Measurements from ENCODE around the gene MARCHF10.

MARCHF10 gene

DNA sequence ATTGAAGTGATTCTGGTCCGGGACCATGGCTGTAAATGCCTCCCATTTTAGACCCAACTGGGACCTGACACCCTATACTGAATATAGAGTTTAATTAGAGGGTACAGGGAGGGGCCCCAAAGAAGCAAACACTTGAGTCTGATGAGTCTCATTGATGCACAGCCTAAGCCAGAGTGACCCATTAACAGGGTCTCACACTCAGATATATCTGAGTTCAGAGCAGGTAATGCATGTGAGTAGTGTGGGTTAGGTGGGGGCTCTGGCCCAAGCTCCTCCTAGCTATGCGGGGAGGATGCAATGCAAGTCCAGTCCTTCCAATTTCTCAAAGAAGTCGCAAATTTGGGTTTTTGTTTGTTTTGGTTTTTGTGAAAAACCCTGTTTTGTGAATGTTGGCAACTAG, 17.1 kb upstream of the MARCHF10 start:
- no peak overlapping the region for H3K27ac ChIP-seq
- TF ChIP-seq ZFX (IDR thresholded peaks at IDR 0.05), result no peak
- TF ChIP-seq, protein P1, sequence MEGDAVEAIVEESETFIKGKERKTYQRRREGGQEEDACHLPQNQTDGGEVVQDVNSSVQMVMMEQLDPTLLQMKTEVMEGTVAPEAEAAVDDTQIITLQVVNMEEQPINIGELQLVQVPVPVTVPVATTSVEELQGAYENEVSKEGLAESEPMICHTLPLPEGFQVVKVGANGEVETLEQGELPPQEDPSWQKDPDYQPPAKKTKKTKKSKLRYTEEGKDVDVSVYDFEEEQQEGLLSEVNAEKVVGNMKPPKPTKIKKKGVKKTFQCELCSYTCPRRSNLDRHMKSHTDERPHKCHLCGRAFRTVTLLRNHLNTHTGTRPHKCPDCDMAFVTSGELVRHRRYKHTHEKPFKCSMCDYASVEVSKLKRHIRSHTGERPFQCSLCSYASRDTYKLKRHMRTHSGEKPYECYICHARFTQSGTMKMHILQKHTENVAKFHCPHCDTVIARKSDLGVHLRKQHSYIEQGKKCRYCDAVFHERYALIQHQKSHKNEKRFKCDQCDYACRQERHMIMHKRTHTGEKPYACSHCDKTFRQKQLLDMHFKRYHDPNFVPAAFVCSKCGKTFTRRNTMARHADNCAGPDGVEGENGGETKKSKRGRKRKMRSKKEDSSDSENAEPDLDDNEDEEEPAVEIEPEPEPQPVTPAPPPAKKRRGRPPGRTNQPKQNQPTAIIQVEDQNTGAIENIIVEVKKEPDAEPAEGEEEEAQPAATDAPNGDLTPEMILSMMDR (conservative IDR thresholded peaks at IDR 0.05), result no peak

DNA sequence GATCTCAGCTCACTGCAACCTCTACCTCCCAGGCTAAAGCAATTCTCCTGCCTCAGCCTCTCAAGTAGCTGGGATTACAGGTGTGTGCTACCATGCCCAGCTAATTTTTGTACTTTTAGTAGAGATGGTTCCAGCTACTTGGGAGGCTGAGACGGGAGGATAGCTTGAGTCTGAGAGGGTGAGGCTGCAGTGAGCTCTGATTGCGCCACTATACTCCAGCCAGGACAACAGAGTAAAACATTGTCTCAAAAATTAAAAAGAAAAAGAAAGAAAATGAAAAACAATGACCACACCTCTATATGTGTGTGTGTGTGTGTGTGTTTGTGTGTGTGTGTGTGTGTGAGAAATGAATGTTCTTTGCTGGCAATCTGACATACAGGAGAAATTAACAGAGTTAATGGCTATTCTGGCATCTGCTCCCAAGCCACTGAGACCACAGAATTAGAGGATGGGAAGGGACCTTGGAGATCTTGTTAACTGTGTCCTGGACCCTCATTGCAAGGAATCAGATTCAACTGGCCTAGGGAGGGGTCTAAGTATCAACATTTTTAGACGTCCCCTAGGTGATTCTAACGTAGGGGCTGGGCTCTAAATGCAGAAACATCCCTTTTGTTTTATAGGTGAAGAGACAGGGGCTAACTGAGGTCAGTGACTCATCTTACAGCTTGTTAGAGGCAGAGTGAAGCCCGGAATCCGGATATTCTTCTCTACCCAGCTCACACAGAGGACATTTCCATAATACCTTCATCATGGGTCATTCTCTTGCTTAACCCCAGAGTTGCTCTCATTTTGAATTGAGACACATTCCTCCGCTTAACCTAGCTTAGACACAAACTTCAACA, 16.4 kb upstream of the MARCHF10 start:
- no peak overlapping the region for H3K27ac ChIP-seq
- TF ChIP-seq, protein P1 (conservative IDR thresholded peaks at IDR 0.05), result no peak
- no peak for TF ChIP-seq ZFX (IDR thresholded peaks at IDR 0.05)

- H3K27ac ChIP-seq, result no peak overlapping the region
- TF ChIP-seq, protein P1 (conservative IDR thresholded peaks at IDR 0.05), result no peak
- TF ChIP-seq ZFX (IDR thresholded peaks at IDR 0.05), result no peak
Observed at GRCh38 chr17:62823111-62823893, 15.2 kb upstream of the MARCHF10 start.

GRCh38 chr17:62822080-62822904, 14.2 kb upstream of the MARCHF10 start:
- TF ChIP-seq, protein P1 (conservative IDR thresholded peaks at IDR 0.05), result no peak
- TF ChIP-seq ZFX (IDR thresholded peaks at IDR 0.05), result no peak
- no peak overlapping the region for H3K27ac ChIP-seq

- H3K27ac ChIP-seq, result no peak overlapping the region
- no peak for TF ChIP-seq ZFX (IDR thresholded peaks at IDR 0.05)
- TF ChIP-seq, protein P1 (conservative IDR thresholded peaks at IDR 0.05), result no peak
Observed at GRCh38 chr17:62821189-62822079, 13.3 kb upstream of the MARCHF10 start.

DNA sequence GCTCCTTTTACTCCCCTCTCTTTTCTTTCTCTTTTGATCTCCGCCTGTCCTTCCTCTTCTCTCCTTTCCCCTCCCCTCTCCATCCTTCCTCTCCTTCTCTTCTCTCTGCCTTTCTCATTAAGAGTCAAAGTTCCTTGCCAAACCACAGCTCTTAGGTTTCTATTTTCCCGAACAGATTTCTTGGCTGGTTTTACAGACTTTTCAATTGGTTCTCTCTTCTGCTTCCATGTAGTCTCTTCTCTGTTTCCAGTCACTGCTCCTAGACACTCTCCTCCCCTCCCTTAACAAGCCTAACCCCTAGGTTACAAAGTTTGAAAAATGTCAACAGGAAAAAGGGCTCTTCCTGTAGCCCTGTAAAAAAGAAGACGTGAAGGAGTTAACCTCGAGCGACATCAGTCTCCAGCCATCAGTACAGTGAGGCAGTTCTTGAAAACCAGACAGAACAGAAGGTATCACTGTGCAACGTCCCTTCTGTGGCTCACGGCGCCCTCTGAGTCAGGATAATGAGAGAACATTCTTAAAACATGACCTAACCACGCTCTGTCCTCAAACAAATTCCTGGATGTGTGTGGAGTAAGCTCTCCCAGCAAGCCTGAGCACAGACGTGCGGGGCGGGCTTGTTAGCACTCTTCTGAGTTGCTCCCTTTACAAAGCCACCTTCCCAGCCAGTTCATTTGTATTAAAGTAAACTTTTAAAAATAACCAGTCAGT, 11.6 kb upstream of the MARCHF10 start:
- TF ChIP-seq ZFX (IDR thresholded peaks at IDR 0.05), result no peak
- TF ChIP-seq, protein P1 (conservative IDR thresholded peaks at IDR 0.05), result no peak

More for the DNA sequence above, 11.6 kb upstream of the MARCHF10 start:
- H3K27ac ChIP-seq, result no peak overlapping the region
